NT2/D1 (cell line): ENCODE measurements around the gene XDH.

Experiments used
- DNase-seq: peaks from one replicate; pipeline ENCODE4 v3.0.0-alpha.2; 2011; ENCODE audit warnings: low read depth, low spot score
- H3K27me3 ChIP-seq: 2 replicates; pipeline ENCODE4 v1.6.0; 2011; ENCODE audit warnings: mild to moderate bottlenecking; ENCODE audit not compliant: insufficient read length, insufficient read depth
- H3K36me3 ChIP-seq: 2 replicates; pipeline ENCODE4 v1.6.1; 2011; ENCODE audit warnings: mild to moderate bottlenecking, low read length, mixed read lengths; ENCODE audit not compliant: insufficient read depth, insufficient read length
- H3K4me1 ChIP-seq: 2 replicates; pipeline ENCODE4 v1.5.1; 2011; ENCODE audit not compliant: insufficient read depth, insufficient read length
- H3K4me3 ChIP-seq: 2 replicates; pipeline ENCODE4 v1.5.1; 2011; ENCODE audit warnings: low read depth; ENCODE audit not compliant: insufficient read length
- H3K9ac ChIP-seq: 2 replicates; pipeline ENCODE4 v1.6.0; 2011; ENCODE audit warnings: low read depth; ENCODE audit not compliant: insufficient read length
- H3K9me3 ChIP-seq: 2 replicates; pipeline ENCODE4 v1.5.1; 2011; ENCODE audit warnings: mild to moderate bottlenecking, low read length; ENCODE audit not compliant: insufficient read depth
- SUZ12 ChIP-seq: IDR thresholded peaks from 2 replicates; pipeline ENCODE4 v1.6.1; 2011; ENCODE audit not compliant: insufficient read length, insufficient read depth; ENCODE audit errors: extremely low read depth
- YY1 ChIP-seq: IDR thresholded peaks from 2 replicates; pipeline ENCODE4 v1.6.1; 2011; ENCODE audit not compliant: insufficient read length, insufficient read depth
- ZNF274 ChIP-seq: IDR thresholded peaks from 2 replicates; pipeline ENCODE4 v1.6.1; 2011; ENCODE audit warnings: mild to moderate bottlenecking, low read depth, low read length

XDH gene

DNA sequence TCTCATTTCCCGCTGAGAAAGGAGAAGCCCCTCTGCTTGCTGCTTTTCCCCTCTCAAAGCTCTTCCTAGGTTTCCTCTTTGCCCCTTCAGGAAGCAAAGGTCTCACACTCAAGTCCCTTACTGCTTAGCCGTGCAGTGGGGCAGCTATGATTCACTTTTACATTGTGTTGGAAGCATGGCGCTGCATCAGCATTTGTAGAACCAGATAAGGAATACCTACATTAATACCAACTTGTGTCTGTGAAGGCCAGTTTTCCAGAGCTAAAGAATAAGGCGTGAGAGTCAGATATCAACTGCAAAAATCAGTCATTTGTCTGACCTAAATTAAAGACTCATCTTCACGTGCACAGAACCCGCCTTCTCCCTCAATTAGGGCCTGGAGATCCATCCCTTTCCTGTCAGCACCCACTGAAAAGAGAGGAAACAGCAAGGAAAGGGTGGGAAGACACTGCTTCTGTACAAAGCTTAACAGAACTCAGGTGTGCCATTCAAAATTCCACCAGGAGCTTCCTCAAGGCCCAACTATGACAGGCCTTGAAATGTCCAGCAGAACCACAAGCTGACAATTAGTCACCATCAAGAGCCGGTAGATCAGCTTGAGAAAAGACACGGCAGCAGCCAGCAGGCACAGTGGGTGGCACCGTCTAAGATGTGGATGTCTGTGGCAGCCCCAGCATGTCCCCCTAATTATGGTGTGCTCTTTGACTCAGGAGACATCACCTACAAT, 16.1 kb upstream of the XDH start:
- no peak for DNase-seq
- Histone ChIP-seq H3K9me3 (no peaks in the 10 kb centered on the region), H3K27me3 (no peaks in the 10 kb centered on the region), H3K9ac (no peak overlapping the region), H3K4me3 (no peak overlapping the region), H3K36me3 (no peaks in the 10 kb centered on the region), H3K4me1 (no peaks in the 10 kb centered on the region)
- TF ChIP-seq ZNF274: no peak
- no peak for TF ChIP-seq YY1
- TF ChIP-seq SUZ12: no peak

DNA sequence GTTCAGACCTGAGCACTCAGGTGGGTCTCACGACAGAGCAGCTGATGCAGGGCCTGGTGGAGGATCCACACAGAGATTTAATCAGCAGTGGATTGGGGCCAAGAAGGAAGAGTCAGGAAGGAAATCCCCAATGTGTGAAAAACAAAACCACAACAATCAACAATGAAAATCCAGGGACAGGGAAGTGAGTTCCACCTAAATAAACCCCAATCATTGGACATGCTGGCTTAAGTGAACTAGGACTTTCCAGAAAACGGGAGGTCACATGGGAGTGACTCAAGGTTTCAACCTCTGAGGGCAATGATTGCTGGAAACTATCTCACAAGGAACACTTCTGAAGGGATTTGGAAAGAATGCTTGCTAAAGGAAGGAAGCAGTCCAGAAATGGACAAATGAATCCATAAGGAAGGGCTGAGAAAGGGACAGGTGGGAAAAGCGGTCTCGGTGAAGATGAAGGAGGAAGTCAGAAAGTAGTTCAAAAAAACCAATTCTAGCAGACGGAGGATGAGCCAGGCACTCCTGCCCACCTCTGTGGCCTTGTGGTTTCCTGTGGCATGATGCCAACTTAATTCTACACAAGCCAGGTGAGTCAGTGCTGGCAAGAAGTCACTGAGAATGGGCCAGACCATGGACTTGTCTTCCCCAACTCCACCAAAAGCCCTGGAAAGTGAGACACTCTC, 15.4 kb upstream of the XDH start:
- Histone ChIP-seq H3K9ac (no peak overlapping the region), H3K4me1 (no peaks in the 10 kb centered on the region), H3K36me3 (no peaks in the 10 kb centered on the region), H3K9me3 (no peaks in the 10 kb centered on the region), H3K4me3 (no peak overlapping the region), H3K27me3 (no peaks in the 10 kb centered on the region)
- TF ChIP-seq YY1: no peak
- no peak for TF ChIP-seq SUZ12
- no peak for TF ChIP-seq ZNF274
- no peak for DNase-seq

DNA sequence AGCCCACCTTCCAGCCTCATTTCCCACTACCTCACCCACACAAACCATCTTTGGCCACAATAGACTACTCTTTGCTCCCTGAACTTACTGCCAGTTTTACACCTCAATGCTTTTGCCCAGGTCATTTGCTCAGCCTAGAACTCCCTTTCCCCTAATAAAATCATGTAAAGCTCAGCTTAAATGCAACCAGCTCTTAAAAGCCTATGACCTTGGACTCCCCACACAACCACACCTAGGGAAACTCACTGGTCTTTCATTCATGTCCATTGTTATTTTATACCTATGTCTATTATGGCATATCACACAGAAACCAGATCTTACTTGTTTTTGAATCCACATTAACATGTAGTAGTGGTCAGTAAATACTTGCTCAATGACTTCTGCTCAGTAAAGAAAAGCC, 14.5 kb upstream of the XDH start:
- no peak overlapping the region for H3K4me3 ChIP-seq
- H3K36me3 ChIP-seq: no peaks in the 10 kb centered on the region
- H3K4me1 ChIP-seq: no peaks in the 10 kb centered on the region
- peaks cover under 1% of the 10 kb centered on the region; the same call in 1 of the 2 replicates for H3K9me3 ChIP-seq
- H3K27me3 ChIP-seq: no peaks in the 10 kb centered on the region
- no peak overlapping the region for H3K9ac ChIP-seq
- no peak for DNase-seq
- TF ChIP-seq ZNF274: no peak
- TF ChIP-seq SUZ12: no peak
- TF ChIP-seq YY1: no peak

DNA sequence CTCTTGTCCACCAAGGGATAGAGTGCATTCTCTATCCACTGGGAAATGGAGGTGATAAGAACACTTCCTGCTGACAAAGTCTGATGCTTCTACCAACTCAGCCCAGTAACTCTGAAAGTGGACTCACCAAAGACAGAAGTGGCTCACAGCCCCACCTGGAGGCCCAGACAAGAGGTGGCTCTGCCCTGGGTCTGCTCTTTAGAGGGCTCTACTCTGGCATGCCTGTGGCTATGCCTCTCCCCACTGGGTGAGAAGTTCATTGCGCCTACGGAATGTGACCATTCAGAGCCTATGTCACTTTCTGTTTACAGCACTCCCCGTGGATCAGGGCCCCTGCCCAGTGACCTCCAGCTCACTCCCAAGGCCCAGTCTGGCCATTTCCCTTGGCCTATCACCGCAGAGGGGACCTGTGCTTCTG, 13.5 kb upstream of the XDH start:
- Histone ChIP-seq H3K9ac (no peak overlapping the region), H3K9me3 (peaks cover 6% of the 10 kb centered on the region; the same call in 1 of the 2 replicates), H3K4me3 (no peak overlapping the region), H3K4me1 (no peaks in the 10 kb centered on the region), H3K27me3 (no peaks in the 10 kb centered on the region), H3K36me3 (no peaks in the 10 kb centered on the region)
- no peak for TF ChIP-seq SUZ12
- TF ChIP-seq YY1: no peak
- no peak for TF ChIP-seq ZNF274
- no peak for DNase-seq

DNA sequence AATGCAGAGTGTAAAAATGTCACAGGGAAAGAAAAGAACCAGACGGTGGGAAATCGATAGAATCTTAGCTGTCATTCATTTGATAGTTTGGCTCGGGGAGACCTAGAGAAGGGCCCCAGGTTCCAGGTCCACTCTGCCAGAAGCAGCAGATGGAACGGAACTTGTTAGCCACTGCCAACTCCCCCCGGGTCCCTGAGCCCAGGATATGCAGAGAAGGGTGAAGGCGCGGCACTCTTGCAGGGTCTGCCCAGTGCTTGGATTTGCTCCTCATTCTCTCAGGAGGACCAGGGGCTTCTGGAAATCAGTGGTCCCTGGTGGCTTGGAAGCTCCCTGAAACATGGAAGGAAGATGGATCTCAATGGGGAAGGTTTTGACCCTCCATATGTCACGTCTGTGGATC, 11.6 kb upstream of the XDH start:
- no peak overlapping the region for H3K9ac ChIP-seq
- H3K9me3 ChIP-seq: peaks cover 6% of the 10 kb centered on the region; the same call in 1 of the 2 replicates
- H3K36me3 ChIP-seq: no peaks in the 10 kb centered on the region
- TF ChIP-seq SUZ12: no peak
- no peak for TF ChIP-seq ZNF274
- no peak for TF ChIP-seq YY1
- H3K4me1 ChIP-seq: no peaks in the 10 kb centered on the region
- H3K4me3 ChIP-seq: no peak overlapping the region
- H3K27me3 ChIP-seq: no peaks in the 10 kb centered on the region
- DNase-seq: no peak

DNA sequence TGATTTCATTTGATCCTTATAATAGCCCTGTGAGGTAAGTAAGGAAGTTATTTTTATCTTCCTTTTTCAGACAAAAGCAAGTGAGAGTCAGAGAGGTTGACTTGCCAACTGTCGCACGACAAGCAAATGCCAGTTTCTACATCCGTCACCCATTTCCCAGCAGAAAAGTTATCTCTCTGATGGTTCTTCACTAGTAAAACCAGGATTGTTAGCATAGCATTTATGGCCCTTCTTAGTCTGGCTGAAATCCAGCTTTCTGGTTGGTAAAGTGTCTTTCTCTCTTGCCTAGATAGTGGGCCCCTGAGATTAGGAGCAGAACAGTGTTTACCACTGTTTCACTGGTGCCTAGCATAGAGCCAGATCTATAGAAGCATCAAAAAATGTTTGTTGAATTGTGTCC, 7.1 kb upstream of the XDH start:
- no peak for TF ChIP-seq YY1
- no peak for TF ChIP-seq ZNF274
- TF ChIP-seq SUZ12: no peak
- Histone ChIP-seq H3K9me3 (peaks cover 6% of the 10 kb centered on the region; the same call in 1 of the 2 replicates), H3K4me3 (no peak overlapping the region), H3K9ac (no peak overlapping the region), H3K27me3 (no peaks in the 10 kb centered on the region), H3K4me1 (no peaks in the 10 kb centered on the region), H3K36me3 (no peaks in the 10 kb centered on the region)
- no peak for DNase-seq

DNA sequence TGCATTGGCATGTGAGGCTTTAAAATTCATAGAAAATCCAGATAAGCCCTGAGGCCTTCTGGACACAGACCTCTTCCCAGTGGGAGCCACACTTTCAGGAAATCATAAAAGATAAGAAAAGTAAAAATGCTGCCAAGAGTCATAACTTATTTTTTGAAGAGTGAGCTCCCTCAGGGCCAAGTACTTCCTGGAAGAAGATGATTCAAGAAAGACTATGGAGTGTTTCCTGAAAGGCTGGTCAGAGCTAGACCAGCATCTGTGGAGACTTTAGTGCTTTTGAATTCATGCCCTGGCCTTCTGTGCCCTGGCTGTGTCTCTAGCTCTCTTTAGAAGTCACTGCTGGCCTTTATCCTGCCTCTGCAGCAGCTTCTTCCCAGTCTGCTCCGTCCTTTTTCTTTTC, 6.4 kb upstream of the XDH start:
- Histone ChIP-seq H3K9me3 (peaks cover 6% of the 10 kb centered on the region; the same call in 1 of the 2 replicates), H3K4me3 (no peak overlapping the region), H3K9ac (no peak overlapping the region), H3K4me1 (no peaks in the 10 kb centered on the region), H3K27me3 (no peaks in the 10 kb centered on the region), H3K36me3 (no peaks in the 10 kb centered on the region)
- no peak for TF ChIP-seq YY1
- TF ChIP-seq ZNF274: no peak
- no peak for TF ChIP-seq SUZ12
- DNase-seq: no peak
